ENCODE results near the gene ARHGAP44.

DNA sequence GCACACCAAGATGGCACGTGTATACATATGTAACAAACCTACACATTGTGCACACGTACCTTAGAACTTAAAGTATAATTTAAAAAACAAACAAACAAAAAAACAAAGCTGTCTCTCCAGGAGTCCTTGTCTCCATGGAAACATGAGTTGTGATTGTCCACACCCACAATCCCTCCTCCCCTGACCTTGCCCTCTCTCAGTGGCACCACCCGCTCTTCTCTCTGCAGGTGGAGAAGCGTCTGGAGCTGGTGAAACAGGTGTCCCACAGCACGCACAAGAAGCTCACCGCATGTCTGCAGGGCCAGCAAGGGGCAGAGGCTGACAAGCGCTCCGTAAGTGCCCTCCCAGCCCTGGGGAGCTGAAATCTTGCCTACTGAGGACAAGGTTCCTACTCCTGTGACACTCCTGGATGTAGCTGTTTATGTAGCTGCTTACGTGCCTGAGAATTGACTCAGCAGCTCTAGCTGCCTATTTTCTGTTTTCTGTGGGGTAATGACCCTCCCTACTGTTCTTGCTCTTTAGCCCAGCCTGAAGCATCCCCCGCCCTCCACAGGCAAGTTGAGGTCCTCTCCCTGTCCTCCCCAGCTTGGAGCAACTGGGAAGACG, 107.0 kb downstream of the ARHGAP44 start:
- TF ChIP-seq, protein P1, sequence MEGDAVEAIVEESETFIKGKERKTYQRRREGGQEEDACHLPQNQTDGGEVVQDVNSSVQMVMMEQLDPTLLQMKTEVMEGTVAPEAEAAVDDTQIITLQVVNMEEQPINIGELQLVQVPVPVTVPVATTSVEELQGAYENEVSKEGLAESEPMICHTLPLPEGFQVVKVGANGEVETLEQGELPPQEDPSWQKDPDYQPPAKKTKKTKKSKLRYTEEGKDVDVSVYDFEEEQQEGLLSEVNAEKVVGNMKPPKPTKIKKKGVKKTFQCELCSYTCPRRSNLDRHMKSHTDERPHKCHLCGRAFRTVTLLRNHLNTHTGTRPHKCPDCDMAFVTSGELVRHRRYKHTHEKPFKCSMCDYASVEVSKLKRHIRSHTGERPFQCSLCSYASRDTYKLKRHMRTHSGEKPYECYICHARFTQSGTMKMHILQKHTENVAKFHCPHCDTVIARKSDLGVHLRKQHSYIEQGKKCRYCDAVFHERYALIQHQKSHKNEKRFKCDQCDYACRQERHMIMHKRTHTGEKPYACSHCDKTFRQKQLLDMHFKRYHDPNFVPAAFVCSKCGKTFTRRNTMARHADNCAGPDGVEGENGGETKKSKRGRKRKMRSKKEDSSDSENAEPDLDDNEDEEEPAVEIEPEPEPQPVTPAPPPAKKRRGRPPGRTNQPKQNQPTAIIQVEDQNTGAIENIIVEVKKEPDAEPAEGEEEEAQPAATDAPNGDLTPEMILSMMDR (optimal IDR thresholded peaks at IDR 0.05 in 1 of 3, IDR thresholded peaks at IDR 0.05 in 1 of 3, conservative IDR thresholded peaks at IDR 0.05 in 1 of 3; ENCODE audit: extremely low read depth in 1 of 3, insufficient read depth in 2 of 3, low read length in 3 of 3): no peak
- no peak for TF ChIP-seq EZH2 (IDR thresholded peaks at IDR 0.05; ENCODE audit: low read length)
